HFF-Myc (cell line): ENCODE measurements around the gene TBX1.
A peak's percentile ranks its signal among the peaks of the same experiment; 100 is the strongest.

Source experiments
- DNase-seq: peaks from one replicate; pipeline ENCODE4 v3.0.0-alpha.2; 2011; ENCODE audit warnings: low read depth; ENCODE audit errors: extremely low read depth
- H3K4me3 ChIP-seq: replicated peaks from 2 replicates; pipeline ENCODE4 v1.5.1; 2011; ENCODE audit warnings: low read depth, mild to moderate bottlenecking, control low read depth, low read length
- TF ChIP-seq, protein P1 (sequence below): IDR thresholded peaks from 2 replicates; pipeline ENCODE4 v1.5.1; 2012; ENCODE audit warnings: mild to moderate bottlenecking, low read depth, low read length, control low read depth; ENCODE audit errors: missing control alignments

Gene TBX1

DNA sequence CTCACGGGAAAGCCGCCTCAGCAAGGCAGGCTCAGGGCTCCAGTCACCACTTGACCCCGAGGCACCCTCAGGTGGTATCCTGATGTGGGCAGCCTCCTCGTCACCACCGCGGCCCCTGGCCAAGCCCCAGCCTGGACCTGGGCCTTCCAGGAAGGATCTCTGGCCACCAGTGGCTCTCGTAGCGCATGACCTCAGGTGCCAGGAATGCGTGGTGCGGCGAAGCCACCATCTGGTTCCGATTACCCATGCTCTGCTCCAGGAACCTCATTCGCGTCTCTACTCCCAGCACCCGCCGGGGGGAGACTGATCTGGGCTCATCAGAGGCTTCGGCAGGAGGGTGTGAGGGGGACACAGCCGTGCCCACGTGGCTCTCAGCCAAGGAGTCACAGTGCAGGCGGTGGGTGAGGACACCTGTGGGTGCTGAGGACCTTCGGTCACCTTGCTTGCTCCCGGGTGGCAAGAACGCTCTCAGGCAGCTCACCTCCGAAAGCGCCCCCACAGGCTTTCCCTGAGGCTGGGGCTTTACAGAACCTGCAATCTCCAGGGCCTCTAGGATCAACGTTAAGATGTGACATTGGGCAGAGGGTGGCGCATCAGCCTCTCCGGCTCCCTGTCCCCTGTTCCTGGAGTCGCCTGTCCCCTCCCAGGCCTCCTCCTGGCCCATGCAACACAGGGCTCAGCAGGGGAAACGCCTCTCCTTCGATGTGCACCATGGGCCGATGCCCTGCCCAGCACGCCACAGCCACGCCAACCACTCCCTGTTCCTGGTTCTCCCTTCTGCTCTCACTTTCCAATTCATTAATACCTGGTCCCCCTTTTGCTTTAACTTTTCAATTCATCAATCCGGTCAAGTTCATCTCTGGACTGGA lies 39.0 kb downstream of the TBX1 start:
- DNase-seq: peak; percentile 98
- TF ChIP-seq, protein P1, sequence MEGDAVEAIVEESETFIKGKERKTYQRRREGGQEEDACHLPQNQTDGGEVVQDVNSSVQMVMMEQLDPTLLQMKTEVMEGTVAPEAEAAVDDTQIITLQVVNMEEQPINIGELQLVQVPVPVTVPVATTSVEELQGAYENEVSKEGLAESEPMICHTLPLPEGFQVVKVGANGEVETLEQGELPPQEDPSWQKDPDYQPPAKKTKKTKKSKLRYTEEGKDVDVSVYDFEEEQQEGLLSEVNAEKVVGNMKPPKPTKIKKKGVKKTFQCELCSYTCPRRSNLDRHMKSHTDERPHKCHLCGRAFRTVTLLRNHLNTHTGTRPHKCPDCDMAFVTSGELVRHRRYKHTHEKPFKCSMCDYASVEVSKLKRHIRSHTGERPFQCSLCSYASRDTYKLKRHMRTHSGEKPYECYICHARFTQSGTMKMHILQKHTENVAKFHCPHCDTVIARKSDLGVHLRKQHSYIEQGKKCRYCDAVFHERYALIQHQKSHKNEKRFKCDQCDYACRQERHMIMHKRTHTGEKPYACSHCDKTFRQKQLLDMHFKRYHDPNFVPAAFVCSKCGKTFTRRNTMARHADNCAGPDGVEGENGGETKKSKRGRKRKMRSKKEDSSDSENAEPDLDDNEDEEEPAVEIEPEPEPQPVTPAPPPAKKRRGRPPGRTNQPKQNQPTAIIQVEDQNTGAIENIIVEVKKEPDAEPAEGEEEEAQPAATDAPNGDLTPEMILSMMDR: peak; percentile 6
- no peak overlapping the region for H3K4me3 ChIP-seq

DNA sequence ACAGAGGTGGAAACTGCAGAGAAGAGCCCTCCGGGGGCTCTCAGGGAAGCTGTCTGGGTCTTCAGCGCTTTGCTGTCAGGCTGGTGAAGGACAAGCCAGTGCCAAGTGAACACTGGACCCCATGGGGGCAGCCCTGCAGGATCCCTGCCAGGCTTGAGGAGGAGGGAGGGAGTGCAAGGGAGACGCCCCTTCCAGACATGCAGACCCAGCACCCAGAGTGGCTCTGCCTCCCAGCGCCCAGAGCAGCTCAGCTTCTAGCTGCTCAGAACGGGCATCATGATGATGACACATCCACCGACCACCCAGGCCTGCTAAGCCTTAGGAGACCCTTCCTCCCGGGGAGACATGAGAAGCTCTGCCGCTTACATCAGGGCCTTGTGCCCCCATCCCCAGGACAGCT lies 39.7 kb downstream of the TBX1 start:
- DNase-seq: no peak
- H3K4me3 ChIP-seq: no peak overlapping the region
- TF ChIP-seq, protein P1: no peak

DNA sequence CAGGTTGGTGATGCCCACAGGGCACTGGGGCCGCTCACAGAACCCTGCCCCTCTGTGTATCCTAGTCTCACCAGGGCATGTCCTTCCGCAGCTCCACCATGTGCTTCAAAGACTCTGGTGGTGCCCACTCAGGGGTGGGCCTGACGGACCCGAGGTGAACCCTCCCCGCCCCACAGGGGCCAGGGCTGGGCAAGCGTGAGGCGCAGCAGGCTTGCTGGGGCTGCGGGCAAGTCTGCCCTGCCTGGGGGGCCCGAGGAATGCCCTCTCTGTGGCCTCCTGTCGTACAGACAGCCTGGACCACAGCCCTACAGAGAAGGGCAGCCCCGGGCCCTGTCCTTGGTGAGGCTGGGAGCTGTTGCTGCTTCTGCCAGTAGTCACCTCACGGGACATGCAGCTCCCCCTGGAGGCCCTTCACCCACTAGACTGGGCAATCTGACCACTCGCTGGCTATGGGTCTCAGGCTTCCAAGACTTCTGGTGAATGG lies 40.2 kb downstream of the TBX1 start:
- TF ChIP-seq, protein P1: peak; percentile 57
- H3K4me3 ChIP-seq: no peak overlapping the region
- DNase-seq: no peak

DNA sequence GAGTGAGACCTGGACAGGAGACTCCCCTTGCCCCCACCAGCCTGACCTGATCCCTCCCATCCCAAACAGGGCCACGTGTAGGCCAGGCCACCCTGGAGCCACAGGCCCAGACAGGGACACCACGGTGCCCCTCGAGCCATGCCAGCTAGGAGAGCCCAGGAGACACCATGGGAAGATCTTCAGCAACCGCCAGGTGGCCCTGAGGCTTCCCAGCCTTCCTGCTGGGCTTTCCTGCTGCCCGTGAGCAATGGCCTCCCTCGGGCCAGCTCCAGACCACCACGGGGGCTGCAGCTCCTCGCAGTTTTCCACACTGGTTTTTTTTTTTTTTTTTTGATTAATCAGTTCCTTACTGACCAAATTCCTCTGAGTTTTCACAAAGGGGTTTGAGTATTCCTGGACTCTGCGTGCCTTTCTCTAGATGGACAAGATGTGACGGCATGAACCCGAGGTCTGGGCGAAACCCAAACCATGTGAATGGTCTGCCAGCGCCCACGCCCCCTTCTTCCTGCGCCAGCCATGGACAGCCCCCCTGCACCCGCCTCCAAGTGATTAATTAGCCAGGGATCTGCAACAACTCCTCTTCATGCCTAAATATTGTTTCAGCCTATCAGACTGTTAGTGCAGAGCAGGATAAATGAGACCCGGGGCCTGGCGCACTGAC lies 40.9 kb downstream of the TBX1 start:
- no peak for DNase-seq
- H3K4me3 ChIP-seq: no peak overlapping the region
- TF ChIP-seq, protein P1: no peak

DNA sequence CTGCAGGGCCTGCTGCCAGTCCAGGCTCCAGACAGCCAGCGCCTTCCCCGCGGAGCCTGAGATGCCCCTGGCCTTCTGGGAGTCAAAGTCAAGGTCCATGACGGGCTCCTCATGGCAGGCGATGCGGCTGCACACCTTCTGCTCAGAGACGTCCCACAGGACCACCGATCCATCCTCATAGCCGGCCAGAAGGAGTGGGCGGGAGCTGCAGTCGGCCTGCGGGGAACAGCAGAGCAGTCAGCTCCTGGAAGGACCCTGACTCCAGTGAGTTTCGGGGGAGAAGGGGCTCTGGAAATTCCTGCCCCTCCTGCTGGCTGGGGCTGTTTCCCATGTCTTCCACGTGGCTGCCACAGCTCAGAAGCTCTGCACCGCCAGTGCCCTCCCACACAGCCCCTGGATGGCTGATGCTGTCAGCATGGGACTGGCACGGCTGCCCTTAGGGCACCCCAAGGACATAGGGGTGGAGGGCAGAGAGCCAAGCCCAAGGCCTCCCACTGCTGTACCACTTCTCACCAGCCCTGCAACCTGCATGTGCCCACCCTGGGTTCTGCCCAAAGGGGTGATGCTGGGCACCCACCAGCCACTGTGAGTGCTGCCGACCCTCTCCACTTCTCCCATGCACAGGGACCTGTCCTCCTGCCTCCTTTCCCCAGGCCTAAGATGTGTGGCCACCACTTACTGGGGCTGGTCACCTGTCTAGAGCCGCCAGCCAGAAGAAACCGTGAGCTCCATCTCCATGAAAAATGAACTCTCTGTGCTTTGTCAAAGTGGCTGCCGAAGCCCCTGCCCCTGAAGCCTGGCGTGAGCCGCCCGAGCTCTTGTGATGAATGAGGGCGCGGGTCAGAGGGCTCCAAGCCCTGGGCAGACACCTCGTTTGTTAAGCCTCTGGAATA lies 41.7 kb downstream of the TBX1 start:
- H3K4me3 ChIP-seq: no peak overlapping the region
- DNase-seq: no peak
- TF ChIP-seq, protein P1: no peak
